HUES6 (cell line): ENCODE results near the gene INHBA.

Experiments
- H3K27ac ChIP-seq: 2 replicates; pipeline ENCODE4 v1.7.0; 2013; ENCODE audit warnings: low read depth, mild to moderate bottlenecking, low read length, inconsistent platforms
- H3K27me3 ChIP-seq: 2 replicates; pipeline ENCODE4 v1.6.1; 2013; ENCODE audit warnings: low read length; ENCODE audit not compliant: control insufficient read depth, insufficient read depth
- H3K36me3 ChIP-seq: 2 replicates; pipeline ENCODE4 v1.6.1; 2013; ENCODE audit warnings: low read length; ENCODE audit not compliant: control insufficient read depth, insufficient read depth
- H3K4me1 ChIP-seq: 2 replicates; pipeline ENCODE4 v1.6.1; 2013; ENCODE audit warnings: low read length; ENCODE audit not compliant: control insufficient read depth, insufficient read depth
- H3K4me3 ChIP-seq: 2 replicates; pipeline ENCODE4 v1.5.1; 2013; ENCODE audit warnings: low read depth, low read length
- H3K9ac ChIP-seq: one replicate; pipeline ENCODE4 v1.6.1; 2013; ENCODE audit warnings: mild to moderate bottlenecking, low read length
- H3K9me3 ChIP-seq: 2 replicates; pipeline ENCODE4 v1.6.1; 2013; ENCODE audit warnings: low read depth, low read length; ENCODE audit not compliant: control insufficient read depth, insufficient read depth

The INHBA gene

GRCh38 chr7:41685684-41686083 is 17.2 kb downstream of the INHBA start:
- H3K36me3 ChIP-seq = no peaks in the 10 kb centered on the region
- H3K27ac ChIP-seq = no peak overlapping the region
- H3K4me1 ChIP-seq = peaks cover 13% of the 10 kb centered on the region
- no peaks in the 10 kb centered on the region for H3K9me3 ChIP-seq
- H3K9ac ChIP-seq = no peak overlapping the region
- H3K27me3 ChIP-seq = no peaks in the 10 kb centered on the region
- no peak overlapping the region for H3K4me3 ChIP-seq

GRCh38 chr7:41682422-41682821 is 20.5 kb downstream of the INHBA start:
- H3K27ac ChIP-seq = no peak overlapping the region
- no peaks in the 10 kb centered on the region for H3K27me3 ChIP-seq
- no peak overlapping the region for H3K9ac ChIP-seq
- peaks cover 11% of the 10 kb centered on the region for H3K4me1 ChIP-seq
- H3K36me3 ChIP-seq = no peaks in the 10 kb centered on the region
- no peak overlapping the region for H3K4me3 ChIP-seq
- 0 out of 2 replicates have a peak, but pooled peaks cover 2% of the 10 kb centered on the region for H3K9me3 ChIP-seq

GRCh38 chr7:41679566-41679965 is 23.3 kb downstream of the INHBA start:
- Histone ChIP-seq H3K4me1 (peaks cover 15% of the 10 kb centered on the region), H3K4me3 (no peak overlapping the region), H3K27me3 (no peaks in the 10 kb centered on the region), H3K36me3 (no peaks in the 10 kb centered on the region), H3K27ac (no peak overlapping the region), H3K9me3 (0 out of 2 replicates have a peak, but pooled peaks cover 2% of the 10 kb centered on the region), H3K9ac (no peak overlapping the region)

- Histone ChIP-seq H3K4me1 (peaks cover 7% of the 10 kb centered on the region), H3K27ac (no peak overlapping the region), H3K4me3 (no peak overlapping the region), H3K27me3 (no peaks in the 10 kb centered on the region), H3K36me3 (no peaks in the 10 kb centered on the region), H3K9me3 (0 out of 2 replicates have a peak, but pooled peaks cover 2% of the 10 kb centered on the region), H3K9ac (no peak overlapping the region)
These were observed 28.3 kb downstream of the INHBA start for GRCh38 chr7:41674505-41675023.

- H3K4me1 ChIP-seq = no peaks in the 10 kb centered on the region
- H3K27me3 ChIP-seq = no peaks in the 10 kb centered on the region
- H3K4me3 ChIP-seq = no peak overlapping the region
- H3K9ac ChIP-seq = no peak overlapping the region
- no peaks in the 10 kb centered on the region for H3K36me3 ChIP-seq
- H3K27ac ChIP-seq = no peak overlapping the region
- H3K9me3 ChIP-seq = no peaks in the 10 kb centered on the region
These were observed 41.3 kb downstream of the INHBA start for GRCh38 chr7:41661596-41661995.

GRCh38 chr7:41659539-41659938 is 43.4 kb downstream of the INHBA start:
- Histone ChIP-seq H3K27ac (no peak overlapping the region), H3K9me3 (no peaks in the 10 kb centered on the region), H3K27me3 (no peaks in the 10 kb centered on the region), H3K4me1 (no peaks in the 10 kb centered on the region), H3K4me3 (no peak overlapping the region), H3K9ac (no peak overlapping the region), H3K36me3 (no peaks in the 10 kb centered on the region)

GRCh38 chr7:41656366-41656765 is 46.5 kb downstream of the INHBA start:
- Histone ChIP-seq H3K27ac (no peak overlapping the region), H3K36me3 (no peaks in the 10 kb centered on the region), H3K27me3 (no peaks in the 10 kb centered on the region), H3K9me3 (no peaks in the 10 kb centered on the region), H3K4me1 (no peaks in the 10 kb centered on the region), H3K4me3 (no peak overlapping the region), H3K9ac (no peak overlapping the region)

- Histone ChIP-seq H3K36me3 (no peaks in the 10 kb centered on the region), H3K4me1 (no peaks in the 10 kb centered on the region), H3K4me3 (no peak overlapping the region), H3K9ac (no peak overlapping the region), H3K9me3 (no peaks in the 10 kb centered on the region), H3K27me3 (no peaks in the 10 kb centered on the region), H3K27ac (no peak overlapping the region)
These were observed 47.5 kb downstream of the INHBA start for GRCh38 chr7:41655426-41655825.

GRCh38 chr7:41652267-41652666 is 50.6 kb downstream of the INHBA start:
- Histone ChIP-seq H3K36me3 (no peaks in the 10 kb centered on the region), H3K4me3 (no peak overlapping the region), H3K27ac (no peak overlapping the region), H3K9me3 (no peaks in the 10 kb centered on the region), H3K9ac (no peak overlapping the region), H3K4me1 (peaks cover 7% of the 10 kb centered on the region), H3K27me3 (no peaks in the 10 kb centered on the region)

GRCh38 chr7:41648501-41648900 is 54.4 kb downstream of the INHBA start:
- Histone ChIP-seq H3K4me1 (peaks cover 7% of the 10 kb centered on the region), H3K27me3 (no peaks in the 10 kb centered on the region), H3K36me3 (no peaks in the 10 kb centered on the region), H3K27ac (no peak overlapping the region), H3K4me3 (no peak overlapping the region), H3K9me3 (no peaks in the 10 kb centered on the region), H3K9ac (no peak overlapping the region)

GRCh38 chr7:41643616-41644015 is 59.3 kb downstream of the INHBA start:
- Histone ChIP-seq H3K9ac (no peak overlapping the region), H3K4me1 (peaks cover 7% of the 10 kb centered on the region), H3K27me3 (no peaks in the 10 kb centered on the region), H3K4me3 (no peak overlapping the region), H3K36me3 (no peaks in the 10 kb centered on the region), H3K9me3 (no peaks in the 10 kb centered on the region), H3K27ac (no peak overlapping the region)

- Histone ChIP-seq H3K36me3 (no peaks in the 10 kb centered on the region), H3K9ac (no peak overlapping the region), H3K4me3 (no peak overlapping the region), H3K4me1 (no peaks in the 10 kb centered on the region), H3K27me3 (no peaks in the 10 kb centered on the region), H3K9me3 (no peaks in the 10 kb centered on the region), H3K27ac (no peak overlapping the region)
These were observed 61.2 kb downstream of the INHBA start for GRCh38 chr7:41641665-41642014.
